ENCODE measurements around the gene SEMA4B.
A peak's percentile ranks its signal among the peaks of the same experiment; 100 is the strongest.

SEMA4B gene

GRCh38 chr15:90205050-90205848 is 4.1 kb downstream of the SEMA4B start:
- DNase-seq (ENCODE audit: low read depth in 2 of 2): no peak

- DNase-seq (ENCODE audit: low read depth in 2 of 2): no peak
Observed at GRCh38 chr15:90205886-90206285, 4.8 kb downstream of the SEMA4B start.

GRCh38 chr15:90207252-90207651 is 6.1 kb downstream of the SEMA4B start:
- DNase-seq (ENCODE audit: low read depth in 2 of 2): no peak

- DNase-seq (ENCODE audit: low read depth in 2 of 2): no peak
Observed at GRCh38 chr15:90208356-90208755, 7.2 kb downstream of the SEMA4B start.

- no peak for DNase-seq (ENCODE audit: low read depth in 2 of 2)
Observed at GRCh38 chr15:90209591-90209990, 8.5 kb downstream of the SEMA4B start.

GRCh38 chr15:90210593-90210992 is 9.5 kb downstream of the SEMA4B start:
- no peak for DNase-seq (ENCODE audit: low read depth in 2 of 2)

- no peak for DNase-seq (ENCODE audit: low read depth in 2 of 2)
Observed at GRCh38 chr15:90211009-90211408, 9.9 kb downstream of the SEMA4B start.

- DNase-seq (ENCODE audit: low read depth in 2 of 2): no peak
Observed at GRCh38 chr15:90211440-90212143, 10.5 kb downstream of the SEMA4B start.

- no peak for DNase-seq (ENCODE audit: low read depth in 2 of 2)
Observed at GRCh38 chr15:90212221-90213098, 11.3 kb downstream of the SEMA4B start.

GRCh38 chr15:90213122-90213817 is 12.1 kb downstream of the SEMA4B start:
- no peak for DNase-seq (ENCODE audit: low read depth in 2 of 2)

GRCh38 chr15:90213818-90214204 is 12.7 kb downstream of the SEMA4B start:
- DNase-seq (ENCODE audit: low read depth in 2 of 2): no peak

GRCh38 chr15:90214553-90215196 is 13.5 kb downstream of the SEMA4B start:
- DNase-seq (ENCODE audit: low read depth in 2 of 2): no peak

- DNase-seq (ENCODE audit: low read depth in 2 of 2): no peak
Observed at GRCh38 chr15:90217671-90218394, 16.7 kb downstream of the SEMA4B start.

GRCh38 chr15:90219421-90220141 is 18.5 kb downstream of the SEMA4B start:
- no peak for DNase-seq (ENCODE audit: low read depth in 2 of 2)

GRCh38 chr15:90221246-90221900 is 20.2 kb downstream of the SEMA4B start:
- peak; percentile 40 to 49 for DNase-seq (ENCODE audit: low read depth in 2 of 2)

GRCh38 chr15:90222547-90222946 is 21.4 kb downstream of the SEMA4B start:
- no peak for DNase-seq (ENCODE audit: low read depth in 2 of 2)

GRCh38 chr15:90223441-90224165 is 22.5 kb downstream of the SEMA4B start:
- DNase-seq (ENCODE audit: low read depth in 2 of 2): no peak

- no peak for DNase-seq (ENCODE audit: low read depth in 2 of 2)
Observed at GRCh38 chr15:90225047-90225446, 23.9 kb downstream of the SEMA4B start.
